Epithelial cell of esophagus (primary cell): Measurements from ENCODE around the gene HOXB9.

ENCODE experiments used
- DNase-seq: peaks from one replicate; pipeline ENCODE4 v3.0.0; 2010; ENCODE audit warnings: low read depth
- H3K4me3 ChIP-seq: 2 replicates; pipeline ENCODE4 v1.5.1; 2011; ENCODE audit warnings: mild to moderate bottlenecking, low read length, control low read depth
- CTCF ChIP-seq: IDR thresholded peaks from 2 replicates; pipeline ENCODE4 v1.5.1; 2011; ENCODE audit warnings: low read depth, mild to moderate bottlenecking, low read length, control low read depth, inconsistent platforms; ENCODE audit not compliant: insufficient read depth; ENCODE audit errors: missing control alignments

Gene HOXB9

GRCh38 chr17:48642843-48643696 lies 16.9 kb upstream of the HOXB9 start:
- no peak for TF ChIP-seq CTCF
- H3K4me3 ChIP-seq = no peak overlapping the region
- DNase-seq = no peak

GRCh38 chr17:48642059-48642842 lies 16.1 kb upstream of the HOXB9 start:
- no peak for TF ChIP-seq CTCF
- no peak overlapping the region for H3K4me3 ChIP-seq

GRCh38 chr17:48641541-48642058 lies 15.4 kb upstream of the HOXB9 start:
- no peak for TF ChIP-seq CTCF
- H3K4me3 ChIP-seq = no peak overlapping the region
- no peak for DNase-seq

More at GRCh38 chr17:48642059-48642842, 16.1 kb upstream of the HOXB9 start:
- no peak for DNase-seq

- DNase-seq = no peak
- no peak overlapping the region for H3K4me3 ChIP-seq
- TF ChIP-seq CTCF = no peak
Measured at GRCh38 chr17:48640858-48641180, 14.7 kb upstream of the HOXB9 start.

GRCh38 chr17:48639982-48640857 lies 14.1 kb upstream of the HOXB9 start:
- no peak for TF ChIP-seq CTCF
- no peak for DNase-seq
- H3K4me3 ChIP-seq = no peak overlapping the region

GRCh38 chr17:48639136-48639535 lies 13.0 kb upstream of the HOXB9 start:
- no peak for DNase-seq
- H3K4me3 ChIP-seq = no peak overlapping the region
- TF ChIP-seq CTCF = no peak
